Lung (tissue), 12 donors: ENCODE results near the gene UBL3. TPM values are rescaled to one million over a fixed set of nuclear protein-coding genes. Genes with fewer than 3 reads are reported as not detected.
A peak's percentile ranks its signal among the peaks of the same experiment; 100 is the strongest.

Source experiments
- ATAC-seq: fragments of 200-7000 bp; cut with Tn5 transposase; one replicate; pipeline ENCODE4 v1.9.1; 2020; ENCODE audit warnings: moderate number of reproducible peaks; ENCODE audit not compliant: insufficient read depth, low FRiP score
- DNase-seq, 3 donors: peaks; one replicate each; pipeline ENCODE4 v3.0.0-alpha.2; 2013 to 2017
- H3K27ac ChIP-seq, 2 donors: one replicate each; pipeline ENCODE4 v1.5.1; 2013; ENCODE audit warnings: mild to moderate bottlenecking in 2 of 2, moderate library complexity in 2 of 2, control low read depth in 1 of 2, inconsistent platforms in 1 of 2, low read depth in 1 of 2, low read length in 1 of 2
- H3K27me3 ChIP-seq, 3 donors: one replicate each; pipeline ENCODE4 v1.5.1; 2013; ENCODE audit warnings: low read length in 2 of 3; ENCODE audit not compliant: control insufficient read depth in 3 of 3, insufficient read depth in 3 of 3
- H3K36me3 ChIP-seq, 4 donors: one replicate each; pipeline ENCODE4 v1.5.1; 2013; ENCODE audit warnings: low read length in 4 of 4, mild to moderate bottlenecking in 1 of 4, moderate library complexity in 1 of 4; ENCODE audit not compliant: control insufficient read depth in 4 of 4, insufficient read depth in 4 of 4
- H3K4me1 ChIP-seq, 5 donors: one replicate each; pipeline ENCODE4 v1.5.1; 2013; ENCODE audit warnings: low read length in 5 of 5, mild to moderate bottlenecking in 2 of 5, moderate library complexity in 1 of 5; ENCODE audit not compliant: control insufficient read depth in 5 of 5, insufficient read depth in 5 of 5
- H3K4me3 ChIP-seq: one replicate; pipeline ENCODE4 v1.5.1; 2013; ENCODE audit warnings: mild to moderate bottlenecking, control low read depth, moderate library complexity
- H3K9ac ChIP-seq, 2 donors: one replicate each; pipeline ENCODE4 v1.5.1; 2013; ENCODE audit warnings: low read length in 2 of 2, control low read depth in 1 of 2; ENCODE audit not compliant: insufficient read depth in 1 of 2
- H3K9me3 ChIP-seq, 4 donors: one replicate each; pipeline ENCODE4 v1.5.1; 2013; ENCODE audit warnings: low read length in 3 of 4, mild to moderate bottlenecking in 1 of 4, moderate library complexity in 1 of 4; ENCODE audit not compliant: control insufficient read depth in 4 of 4, insufficient read depth in 3 of 4
- WGBS, 2 donors: extraction: QIAGEN DNeasy Blood & Tissue Kit; methylation state at CpG; one replicate each; pipeline ENCODE4 v1.1.7; 2013; 5-methylcytosine and 5-hydroxymethylcytosine counted together
- polyA plus RNA-seq, 2 donors: library from polyadenylated mRNA; stranded (reverse); fragments of 200-250 nt; gene quantifications; one replicate each; pipeline ENCODE4 v1.2.1, GENCODE V29; 2013
- total RNA-seq, 2 donors: library from RNA; depleted of rRNA in 1 of 2; stranded (reverse); fragments of >200 nt in 1 of 2; gene quantifications; one replicate each; pipeline ENCODE4 v1.2.1, GENCODE V29; 2014 to 2021
- TF ChIP-seq, protein P1 (sequence below): IDR thresholded peaks from 2 replicates; pipeline ENCODE4 v1.5.1; 2012; ENCODE audit warnings: mild to moderate bottlenecking; ENCODE audit errors: control extremely low read depth, extremely low read depth
- donor health status: control.
- donor health status: control.
- donor health status: Bipolar disorder and iron deficiency.
- donor health status: healthy.
- donor health status: DM: yes; HTN: yes; CAD: no.

UBL3 gene
- total and polyA plus RNA-seq, 4 donors: 19.6 to 58.2 (median 33.7) TPM

- Histone ChIP-seq H3K4me3 (no peak overlapping the region), H3K36me3 (no peaks in the 10 kb centered on the region), H3K9me3 (peaks cover 0 to 2% (median 0%) of the 10 kb centered on the region in 4 donors), H3K4me1 (no peaks in the 10 kb centered on the region), H3K9ac (no peak overlapping the region), H3K27me3 (no peaks in the 10 kb centered on the region), H3K27ac (no peak overlapping the region)
- TF ChIP-seq, protein P1, sequence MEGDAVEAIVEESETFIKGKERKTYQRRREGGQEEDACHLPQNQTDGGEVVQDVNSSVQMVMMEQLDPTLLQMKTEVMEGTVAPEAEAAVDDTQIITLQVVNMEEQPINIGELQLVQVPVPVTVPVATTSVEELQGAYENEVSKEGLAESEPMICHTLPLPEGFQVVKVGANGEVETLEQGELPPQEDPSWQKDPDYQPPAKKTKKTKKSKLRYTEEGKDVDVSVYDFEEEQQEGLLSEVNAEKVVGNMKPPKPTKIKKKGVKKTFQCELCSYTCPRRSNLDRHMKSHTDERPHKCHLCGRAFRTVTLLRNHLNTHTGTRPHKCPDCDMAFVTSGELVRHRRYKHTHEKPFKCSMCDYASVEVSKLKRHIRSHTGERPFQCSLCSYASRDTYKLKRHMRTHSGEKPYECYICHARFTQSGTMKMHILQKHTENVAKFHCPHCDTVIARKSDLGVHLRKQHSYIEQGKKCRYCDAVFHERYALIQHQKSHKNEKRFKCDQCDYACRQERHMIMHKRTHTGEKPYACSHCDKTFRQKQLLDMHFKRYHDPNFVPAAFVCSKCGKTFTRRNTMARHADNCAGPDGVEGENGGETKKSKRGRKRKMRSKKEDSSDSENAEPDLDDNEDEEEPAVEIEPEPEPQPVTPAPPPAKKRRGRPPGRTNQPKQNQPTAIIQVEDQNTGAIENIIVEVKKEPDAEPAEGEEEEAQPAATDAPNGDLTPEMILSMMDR: no peak
- 67 to 76% methylated on average over 6 of the region's 6 CpGs for whole genome bisulfite sequencing, 2 donors
- DNase-seq (no peak), ATAC-seq (no peak)
These were observed 15.5 kb upstream of the UBL3 start for GRCh38 chr13:29865934-29866333.

GRCh38 chr13:29861694-29862110 lies 11.3 kb upstream of the UBL3 start:
- DNase-seq: no peak

GRCh38 chr13:29859971-29860370 lies 9.6 kb upstream of the UBL3 start:
- 43 to 83% methylated on average over 4 of the region's 4 CpGs for WGBS, 2 donors
- Histone ChIP-seq H3K4me3 (no peak overlapping the region), H3K27me3 (no peaks in the 10 kb centered on the region), H3K9ac (no peak overlapping the region), H3K9me3 (peaks cover 0 to 2% (median 0%) of the 10 kb centered on the region in 4 donors), H3K4me1 (peaks cover 0 to 6% (median 0%) of the 10 kb centered on the region in 5 donors), H3K27ac (no peak overlapping the region), H3K36me3 (no peaks in the 10 kb centered on the region)
- ATAC-seq (no peak), DNase-seq (no peak)
- TF ChIP-seq, protein P1: no peak

More at GRCh38 chr13:29861694-29862110, 11.3 kb upstream of the UBL3 start:
- H3K27me3 ChIP-seq: no peaks in the 10 kb centered on the region
- H3K4me3 ChIP-seq: no peak overlapping the region
- H3K36me3 ChIP-seq: no peaks in the 10 kb centered on the region
- ATAC-seq: peak; percentile 19
- H3K4me1 ChIP-seq: peaks cover 0 to 6% (median 0%) of the 10 kb centered on the region in 5 donors
- peaks cover 0 to 2% (median 0%) of the 10 kb centered on the region in 4 donors for H3K9me3 ChIP-seq
- no peak overlapping the region for H3K27ac ChIP-seq
- TF ChIP-seq, protein P1: no peak
- 87 to 93% methylated on average over 8 of the region's 8 CpGs for WGBS, 2 donors
- no peak overlapping the region for H3K9ac ChIP-seq

DNA sequence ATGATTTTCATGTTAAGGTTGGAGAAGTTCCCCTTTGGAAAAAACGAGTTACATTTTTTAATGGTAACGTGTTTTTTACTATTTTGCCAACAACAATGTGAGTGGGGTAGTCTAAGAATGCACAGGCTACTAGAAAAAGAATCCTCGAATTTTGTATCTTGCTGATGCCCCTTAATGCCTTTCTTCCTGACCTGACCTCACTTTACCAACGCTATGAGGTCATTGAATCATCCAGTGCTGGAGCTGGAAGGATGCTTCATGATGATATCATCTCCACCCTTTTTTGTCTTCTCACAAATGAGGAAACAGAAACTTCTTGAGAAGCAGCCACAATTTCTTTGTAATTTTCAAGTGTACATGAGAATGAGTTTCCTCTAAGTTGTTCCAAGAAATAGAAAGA lies 8.2 kb upstream of the UBL3 start:
- TF ChIP-seq, protein P1: no peak
- Histone ChIP-seq H3K4me3 (no peak overlapping the region), H3K9ac (no peak overlapping the region), H3K27me3 (no peaks in the 10 kb centered on the region), H3K36me3 (no peaks in the 10 kb centered on the region), H3K4me1 (peaks cover 0 to 6% (median 0%) of the 10 kb centered on the region in 5 donors), H3K9me3 (peaks cover 0 to 2% (median 0%) of the 10 kb centered on the region in 4 donors), H3K27ac (no peak overlapping the region)
- no peak for ATAC-seq
- DNase-seq: no peak
- 79 to 91% methylated on average over 4 of the region's 4 CpGs for WGBS, 2 donors
